Measurements from ENCODE around the gene ACRBP. TPM values are rescaled to one million over a fixed set of nuclear protein-coding genes. Genes with fewer than 3 reads are reported as not detected.
A peak's percentile ranks its signal among the peaks of the same experiment; 100 is the strongest.

Gene ACRBP
- total and polyA plus RNA-seq, 11 donors, result 0.32 to 7.2 (median 0.74) TPM; not detected in 1

DNA sequence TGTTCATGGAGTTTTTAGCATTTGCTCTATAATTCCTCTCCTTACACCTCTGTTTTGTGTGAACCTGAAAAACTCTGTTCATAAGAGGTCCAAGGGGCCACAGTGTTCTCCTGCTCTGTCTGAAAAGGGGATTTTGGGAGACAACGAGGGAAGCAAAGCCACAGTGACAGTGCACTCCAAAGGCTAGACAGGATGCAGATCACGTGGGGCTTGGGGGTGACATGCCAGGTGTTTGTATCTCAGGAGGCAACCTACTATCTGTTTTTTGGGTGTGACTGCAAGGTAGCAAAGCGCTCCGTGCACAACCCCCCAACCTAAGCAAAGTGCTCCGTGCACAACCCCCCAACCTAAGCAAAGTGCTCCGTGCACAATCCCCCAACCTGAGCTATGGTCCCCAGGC is 35.0 kb downstream of the ACRBP start:
- intact Hi-C loops (cut with DNase I), result loop anchor here in 3 of 10 donors (5.0 to 10.0 kb wide), 4 partner anchors 53 to 213 kb away; partner anchors contain the start of genes GPR162 (in 1 of the 3), ING4 (in 1 of the 3), LAG3 (in 1 of the 3) and P3H3 (in 1 of the 3)
- ATAC-seq, result no peak
- Histone ChIP-seq H3K27me3 (no peaks in the 10 kb centered on the region), H3K27ac (peak overlapping the region in 11 of 12 donors; percentile 79 to 98 (median 92)), H3K4me1 (peaks cover 0 to 44% (median 28%) of the 10 kb centered on the region in 12 donors), H3K9me3 (peaks cover 0 to 8% (median 0%) of the 10 kb centered on the region in 12 donors), H3K4me3 (peak overlapping the region in 1 of 12 donors; percentile 47), H3K36me3 (no peaks in the 10 kb centered on the region)
- TF ChIP-seq, protein P1, sequence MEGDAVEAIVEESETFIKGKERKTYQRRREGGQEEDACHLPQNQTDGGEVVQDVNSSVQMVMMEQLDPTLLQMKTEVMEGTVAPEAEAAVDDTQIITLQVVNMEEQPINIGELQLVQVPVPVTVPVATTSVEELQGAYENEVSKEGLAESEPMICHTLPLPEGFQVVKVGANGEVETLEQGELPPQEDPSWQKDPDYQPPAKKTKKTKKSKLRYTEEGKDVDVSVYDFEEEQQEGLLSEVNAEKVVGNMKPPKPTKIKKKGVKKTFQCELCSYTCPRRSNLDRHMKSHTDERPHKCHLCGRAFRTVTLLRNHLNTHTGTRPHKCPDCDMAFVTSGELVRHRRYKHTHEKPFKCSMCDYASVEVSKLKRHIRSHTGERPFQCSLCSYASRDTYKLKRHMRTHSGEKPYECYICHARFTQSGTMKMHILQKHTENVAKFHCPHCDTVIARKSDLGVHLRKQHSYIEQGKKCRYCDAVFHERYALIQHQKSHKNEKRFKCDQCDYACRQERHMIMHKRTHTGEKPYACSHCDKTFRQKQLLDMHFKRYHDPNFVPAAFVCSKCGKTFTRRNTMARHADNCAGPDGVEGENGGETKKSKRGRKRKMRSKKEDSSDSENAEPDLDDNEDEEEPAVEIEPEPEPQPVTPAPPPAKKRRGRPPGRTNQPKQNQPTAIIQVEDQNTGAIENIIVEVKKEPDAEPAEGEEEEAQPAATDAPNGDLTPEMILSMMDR (IDR thresholded peaks at IDR 0.05), result no peak
- TF ChIP-seq POLR2A (IDR thresholded peaks at IDR 0.05), result no peak
- 20 to 67% (median 62%) methylated on average over 1 to 6 of the region's 6 CpGs for WGBS, 4 donors
- DNase-seq, result no peak

DNA sequence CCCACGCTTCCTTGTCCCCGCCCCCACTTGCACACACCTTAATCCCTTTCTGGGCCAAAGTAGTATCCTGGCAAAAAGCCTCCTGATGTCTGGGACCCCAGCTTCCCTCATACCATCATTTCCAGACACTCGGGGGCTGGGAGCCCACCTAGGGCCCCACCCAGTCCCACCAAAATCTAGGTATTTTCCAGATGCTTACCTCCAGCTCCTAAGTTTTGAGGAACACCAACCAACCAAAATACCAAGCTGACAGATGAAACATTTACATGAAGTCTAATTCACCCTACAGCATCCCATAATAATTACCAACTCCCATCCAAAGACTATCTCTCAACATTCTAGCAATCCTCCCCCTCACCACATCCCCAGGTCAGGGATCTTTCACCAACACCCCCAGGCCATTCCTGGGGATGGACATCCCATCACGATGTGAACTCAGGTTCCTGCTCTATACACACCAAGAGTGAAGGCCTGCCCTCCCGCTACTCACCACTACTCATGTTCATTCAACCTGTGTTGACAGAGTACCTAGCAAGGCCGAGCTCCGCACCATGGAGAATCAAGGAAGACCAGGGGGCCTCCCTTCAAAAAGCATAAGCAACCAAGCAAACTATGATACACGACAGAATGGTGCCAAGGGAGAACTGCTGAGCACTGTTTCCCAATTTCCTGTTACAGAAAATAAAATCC is 38.5 kb downstream of the ACRBP start:
- Histone ChIP-seq H3K27me3 (no peaks in the 10 kb centered on the region), H3K4me3 (no peak overlapping the region), H3K4me1 (peaks cover 4 to 61% (median 46%) of the 10 kb centered on the region in 12 donors), H3K9me3 (peaks cover 0 to 8% (median 0%) of the 10 kb centered on the region in 12 donors), H3K36me3 (peaks cover 0 to 13% (median 0%) of the 10 kb centered on the region in 9 donors), H3K27ac (peak overlapping the region in 11 of 12 donors; percentile 1 to 99 (median 64))
- ATAC-seq (no peak), DNase-seq (peak in 1 of 5 donors; percentile 52)
- intact Hi-C loops (cut with DNase I), result loop anchor here in 1 of 10 donors (5.0 kb wide), 1 partner anchor 41 kb away; the partner anchor contains the start of gene NOP2
- TF ChIP-seq POLR2A (IDR thresholded peaks at IDR 0.05), result no peak
- TF ChIP-seq, protein P1 (IDR thresholded peaks at IDR 0.05), result no peak
- WGBS, 4 donors, result 57 to 60% (median 57%) methylated on average over 8 of the region's 8 CpGs

- Histone ChIP-seq H3K36me3 (peaks cover 0 to 17% (median 0%) of the 10 kb centered on the region in 9 donors), H3K27me3 (no peaks in the 10 kb centered on the region), H3K4me1 (peaks cover 5 to 61% (median 48%) of the 10 kb centered on the region in 12 donors), H3K9me3 (peaks cover 0 to 8% (median 0%) of the 10 kb centered on the region in 12 donors), H3K4me3 (peak overlapping the region in 1 of 12 donors; percentile 3), H3K27ac (peak overlapping the region; percentile 22 to 99 (median 60))
- TF ChIP-seq, protein P1 (IDR thresholded peaks at IDR 0.05), result no peak
- no peak for TF ChIP-seq POLR2A (IDR thresholded peaks at IDR 0.05)
- ATAC-seq (peak; percentile 1 to 31 (median 2)), DNase-seq (peak in 3 of 5 donors; percentile 51 to 68 (median 56))
- 2 to 3% (median 2%) methylated on average over 8 of the region's 8 CpGs for WGBS, 4 donors
- intact Hi-C loops (cut with DNase I), result loop anchor here in 2 of 10 donors (2.0 to 5.0 kb wide), 2 partner anchors 39 to 41 kb away; partner anchors contain the start of gene NOP2 (in 2 of the 2)
Measured at GRCh38 chr12:6607751-6608591, 39.3 kb downstream of the ACRBP start.
